Stimulated activated naive CD4-positive, alpha-beta T cell (primary cell): ENCODE measurements around the gene NAP1L1.

Source experiments
- DNase-seq, 6 experiments: peaks; one replicate each; lab custom pipeline; 2025; lab: John Stamatoyannopoulos, UW

NAP1L1 gene

DNA sequence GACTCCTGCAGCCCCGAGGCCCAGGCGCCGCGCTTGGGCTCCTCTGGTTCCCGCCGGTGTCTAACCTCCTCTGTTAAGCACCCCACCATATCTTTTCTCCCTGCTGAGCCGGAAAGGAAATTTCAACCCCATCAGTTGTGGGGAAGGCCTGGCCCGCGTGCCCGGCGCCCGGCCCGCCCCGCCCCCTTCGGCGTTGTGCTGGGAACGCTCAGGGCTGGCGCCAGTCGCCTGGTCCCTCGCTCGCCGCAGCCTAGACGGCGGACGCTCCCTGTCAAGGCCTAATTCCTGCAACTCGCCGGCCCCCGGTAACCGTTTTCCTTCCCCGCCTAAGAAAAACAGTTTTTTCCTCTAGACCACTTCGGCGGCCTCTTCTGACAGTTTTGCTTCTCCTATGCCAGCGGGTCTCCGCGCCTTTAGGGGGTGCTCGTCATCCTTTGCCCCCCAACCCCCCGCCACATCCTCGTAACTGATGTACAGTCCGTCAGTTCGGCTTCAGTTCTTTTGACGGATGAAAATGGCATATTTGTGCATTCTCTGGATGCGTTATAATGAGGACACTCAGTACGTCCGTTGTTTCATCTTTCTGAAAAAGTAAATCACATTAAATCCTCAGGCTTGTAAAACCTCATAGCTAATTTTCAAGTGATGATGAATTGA lies 506 bp upstream of the NAP1L1 start:
- peak in 1 of 6 experiments; percentile 67 for DNase-seq

DNA sequence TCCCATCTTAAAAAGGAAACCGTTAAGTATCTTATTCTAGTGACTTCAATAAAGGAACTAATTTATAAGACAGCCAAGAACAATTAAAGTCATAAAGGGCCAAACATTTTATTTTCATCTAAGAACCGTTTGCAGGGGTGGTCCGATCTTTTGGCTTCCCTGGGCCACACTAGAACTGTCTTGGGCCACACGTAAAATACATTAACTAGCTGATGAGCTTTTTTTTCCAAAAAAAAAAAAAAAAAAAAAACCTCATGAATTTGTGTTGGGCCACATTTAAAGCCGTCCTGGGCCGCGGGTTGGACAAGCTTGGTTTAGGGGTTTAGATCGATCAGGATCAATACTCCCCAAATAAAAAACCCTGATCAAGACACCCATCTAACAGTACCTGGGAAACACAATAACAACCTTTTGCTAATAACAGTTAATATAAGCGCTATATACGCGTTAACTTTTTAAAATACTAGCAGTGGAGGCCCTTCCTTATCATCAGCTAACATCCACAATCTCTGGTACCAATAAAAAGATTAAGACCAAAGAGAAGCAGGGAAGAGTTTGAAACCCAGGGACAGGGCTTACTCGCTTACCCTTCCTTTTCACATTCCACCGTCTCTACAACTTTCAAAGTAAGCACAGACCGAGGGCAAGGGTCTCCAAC lies 1.1 kb downstream of the NAP1L1 start:
- no peak for DNase-seq

DNA sequence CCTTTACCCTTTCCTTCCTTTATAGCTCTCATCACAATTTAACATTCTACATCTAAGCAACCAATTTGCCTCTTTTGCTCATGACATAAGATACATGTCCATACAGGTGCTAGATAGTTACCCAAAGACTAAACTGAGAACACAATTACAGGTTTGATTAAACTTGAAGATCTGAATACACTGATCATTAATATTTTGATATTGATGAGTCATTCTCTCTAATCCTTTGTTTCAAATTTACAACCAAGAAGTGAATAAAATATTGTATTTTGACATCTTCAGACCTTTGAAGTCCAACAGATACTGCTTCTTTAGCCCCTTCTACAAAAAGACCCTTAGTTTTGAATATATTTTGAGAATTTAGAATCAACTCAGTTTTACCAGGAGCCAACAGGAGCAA lies 2.6 kb downstream of the NAP1L1 start:
- DNase-seq, result no peak

DNA sequence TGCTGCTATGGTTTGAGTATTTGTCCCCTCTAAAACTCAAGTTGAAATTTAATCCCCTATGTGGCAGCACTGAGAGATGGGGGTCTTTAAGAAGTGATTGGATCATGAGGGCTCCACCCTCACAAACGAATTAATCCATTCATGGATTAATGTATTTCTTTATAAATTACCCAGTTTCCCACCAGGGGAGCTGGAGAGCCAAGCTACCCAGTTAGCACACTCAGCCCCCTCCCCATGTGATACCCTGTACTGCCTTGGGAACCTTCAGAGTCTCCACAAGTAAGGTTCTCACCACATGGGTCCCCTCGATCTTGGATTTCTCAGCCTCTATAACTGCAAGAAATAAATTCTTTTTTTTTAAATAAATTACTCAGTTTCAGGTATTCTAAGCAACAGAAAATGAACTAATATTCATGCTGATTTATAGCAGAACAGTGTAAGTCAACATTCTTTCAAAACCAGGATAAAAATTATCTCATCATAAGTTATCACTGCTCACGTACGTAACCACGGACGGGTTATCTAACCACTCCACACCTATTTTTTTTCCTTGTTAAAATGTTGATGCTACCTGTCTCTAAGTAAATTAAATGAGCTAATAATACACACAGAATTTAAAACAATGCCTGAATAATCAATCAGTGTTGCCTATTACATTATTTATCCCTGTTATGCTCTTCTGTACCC lies 3.6 kb downstream of the NAP1L1 start:
- peak in 1 of 6 experiments; percentile 3 for DNase-seq

DNA sequence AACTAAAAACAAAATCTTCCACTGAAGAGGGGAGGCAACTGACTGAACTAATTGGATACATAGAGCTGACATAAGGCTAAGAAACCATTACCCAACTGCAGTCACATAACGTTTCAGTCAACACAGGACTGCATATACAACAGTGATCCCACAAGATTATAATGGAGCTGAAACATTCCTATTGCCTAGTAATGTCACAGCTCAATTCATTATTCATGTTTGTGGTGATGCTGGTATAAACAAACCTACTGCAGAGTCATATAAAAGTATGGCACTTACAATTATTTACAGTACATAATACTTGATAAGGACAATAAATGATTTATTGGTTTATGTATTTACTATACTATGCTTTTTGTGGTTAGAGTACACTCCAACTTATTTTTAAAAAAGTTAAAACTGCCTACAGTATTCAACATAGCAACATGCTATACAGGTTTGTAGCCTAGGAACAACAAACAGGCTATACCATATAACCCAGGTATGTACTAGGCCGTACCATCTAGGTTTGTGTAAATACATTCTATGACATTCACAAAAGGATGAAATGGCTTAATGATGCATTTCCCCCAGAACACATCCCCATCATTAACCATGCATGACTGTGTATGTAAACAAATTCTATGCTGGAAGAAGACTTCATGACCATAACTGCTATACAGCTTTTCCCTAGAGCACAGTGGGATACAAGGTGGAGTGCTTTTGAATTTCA lies 4.3 kb downstream of the NAP1L1 start:
- DNase-seq, result no peak

DNA sequence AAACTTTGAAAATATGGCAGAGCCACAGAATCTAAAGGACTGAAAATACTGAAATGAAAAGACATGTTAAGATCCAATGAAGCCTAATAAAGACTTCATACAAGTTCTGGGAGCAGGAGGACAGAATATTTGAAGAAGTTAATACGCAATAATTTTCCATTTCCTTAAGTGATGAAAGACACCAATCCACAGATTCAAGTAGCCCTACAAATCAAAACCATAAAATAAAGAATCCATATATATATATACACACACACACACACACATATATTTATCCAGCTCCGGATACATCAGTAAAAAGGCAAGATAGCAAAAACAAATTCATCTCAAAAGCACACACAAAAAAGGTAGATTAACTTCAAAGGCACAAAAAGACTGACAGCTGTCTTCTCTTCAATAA lies 5.7 kb downstream of the NAP1L1 start:
- no peak for DNase-seq

DNA sequence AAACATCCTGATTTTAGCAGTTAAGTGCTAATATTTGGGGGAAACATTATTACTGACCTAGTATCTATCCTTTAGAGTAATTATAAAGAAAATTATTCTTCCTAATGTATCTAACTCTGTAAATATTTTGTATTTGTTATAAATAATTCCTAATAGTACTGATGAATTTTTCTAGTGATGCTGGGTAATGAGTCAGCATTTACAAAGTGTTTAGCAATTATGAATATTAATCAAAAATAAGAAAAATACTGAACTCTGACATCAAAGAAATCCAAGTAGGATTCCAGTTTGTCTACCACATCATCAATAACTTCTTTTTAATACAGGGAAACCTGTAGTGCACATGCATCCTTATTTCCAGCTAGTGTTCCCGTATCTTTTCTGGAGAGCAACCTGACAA lies 9.0 kb downstream of the NAP1L1 start:
- DNase-seq, result no peak

DNA sequence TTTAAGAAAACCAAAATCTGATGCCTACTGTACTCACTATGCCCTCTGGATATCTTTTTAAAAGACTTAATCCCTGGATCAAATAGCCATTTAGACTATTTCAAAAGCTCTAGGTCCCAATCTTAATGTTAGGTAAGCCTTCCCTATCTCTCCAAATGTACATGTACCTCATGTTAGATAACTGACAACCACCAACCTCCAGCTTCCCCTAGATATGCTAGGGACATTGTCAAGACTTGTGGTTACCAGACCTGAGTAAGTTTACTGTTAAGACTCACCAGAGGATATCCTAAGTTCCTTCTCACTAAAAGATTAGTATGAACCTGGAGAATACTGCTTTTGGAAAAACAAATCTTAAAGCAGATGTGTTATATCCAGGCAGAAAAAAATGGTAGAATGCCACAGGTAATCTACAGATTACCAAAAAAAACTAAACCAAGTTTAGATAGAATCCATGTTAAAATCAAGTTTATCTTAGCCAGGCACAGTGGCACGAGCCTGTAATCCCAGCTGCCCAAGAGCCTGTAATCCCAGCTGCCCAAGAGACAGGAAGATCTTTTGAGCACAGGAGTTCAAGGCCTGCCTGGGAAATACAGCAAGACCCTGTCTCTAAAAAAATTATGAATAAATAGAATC lies 9.7 kb downstream of the NAP1L1 start:
- no peak for DNase-seq

DNA sequence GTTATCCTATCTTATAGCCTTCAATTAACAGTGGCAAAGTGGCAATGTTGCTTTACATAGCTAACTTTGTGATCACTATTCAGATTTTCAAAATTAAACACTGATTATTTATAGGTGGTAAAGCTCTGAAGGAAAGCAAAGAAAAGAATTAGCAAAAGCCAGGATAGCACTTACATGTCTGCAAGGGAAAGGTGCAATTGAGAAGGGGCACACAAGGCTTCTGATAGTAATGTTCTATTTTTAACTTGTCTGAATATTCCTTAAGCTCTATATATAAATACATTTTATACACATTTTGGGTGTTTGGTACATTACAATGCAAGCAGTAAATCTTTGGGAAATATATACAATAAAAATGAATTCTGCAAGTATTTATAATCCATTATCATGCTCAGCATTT lies 10.9 kb downstream of the NAP1L1 start:
- DNase-seq, result no peak

DNA sequence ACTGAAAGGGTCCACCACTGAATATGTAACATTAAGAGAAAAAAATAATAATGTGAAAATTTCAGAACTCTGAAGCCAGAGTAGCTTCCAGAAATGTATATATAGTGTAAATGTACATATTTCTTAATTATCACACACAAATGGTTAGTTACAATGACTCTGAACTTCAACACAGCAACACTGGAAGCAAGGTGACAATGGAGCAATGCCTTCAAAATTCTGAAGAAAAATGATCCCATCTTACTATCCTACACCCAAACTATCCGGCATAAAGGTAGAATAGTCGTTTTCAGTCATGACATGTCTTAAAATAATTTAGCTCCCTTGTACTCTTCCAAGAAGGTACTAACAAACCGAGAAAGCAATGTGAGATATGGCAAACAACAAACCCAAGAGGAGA lies 11.9 kb downstream of the NAP1L1 start:
- no peak for DNase-seq

DNA sequence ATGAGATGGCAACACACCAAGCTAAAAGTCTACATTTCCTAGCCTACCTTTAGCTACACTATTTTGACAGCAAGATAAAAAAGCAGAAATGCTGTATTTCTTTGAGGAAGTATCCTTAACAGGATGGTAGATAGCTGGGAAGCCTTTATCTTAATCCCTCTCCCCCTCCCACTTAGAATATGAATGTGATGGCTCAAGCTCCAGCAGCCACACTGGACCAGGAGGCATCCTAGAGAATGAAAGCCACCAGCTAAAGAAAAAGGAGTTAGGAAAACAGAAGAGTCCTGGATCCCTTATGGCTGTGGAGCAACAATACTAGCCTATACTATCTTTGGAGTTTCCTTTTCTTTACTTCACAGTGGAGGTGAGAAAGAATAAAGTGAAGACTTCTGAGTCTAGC lies 15.1 kb downstream of the NAP1L1 start:
- no peak for DNase-seq

DNA sequence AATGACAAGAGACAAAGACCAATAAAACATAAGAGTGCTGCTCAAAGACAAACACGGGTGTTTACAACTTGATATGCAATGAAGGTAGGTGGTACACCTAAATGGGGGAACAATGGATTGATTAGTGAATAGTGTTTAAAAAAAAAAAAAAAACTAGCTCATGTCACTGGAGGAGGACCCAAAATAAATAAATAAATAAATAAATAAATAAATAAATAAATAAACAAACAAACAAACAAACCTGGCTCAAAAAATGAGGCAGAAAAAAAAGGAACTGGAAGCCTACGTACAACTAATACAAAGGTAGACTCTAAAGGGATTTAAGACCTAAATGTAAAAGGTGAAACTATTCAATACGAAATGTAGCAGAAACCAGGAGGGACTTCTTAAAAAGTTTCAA lies 18.6 kb downstream of the NAP1L1 start:
- no peak for DNase-seq

DNA sequence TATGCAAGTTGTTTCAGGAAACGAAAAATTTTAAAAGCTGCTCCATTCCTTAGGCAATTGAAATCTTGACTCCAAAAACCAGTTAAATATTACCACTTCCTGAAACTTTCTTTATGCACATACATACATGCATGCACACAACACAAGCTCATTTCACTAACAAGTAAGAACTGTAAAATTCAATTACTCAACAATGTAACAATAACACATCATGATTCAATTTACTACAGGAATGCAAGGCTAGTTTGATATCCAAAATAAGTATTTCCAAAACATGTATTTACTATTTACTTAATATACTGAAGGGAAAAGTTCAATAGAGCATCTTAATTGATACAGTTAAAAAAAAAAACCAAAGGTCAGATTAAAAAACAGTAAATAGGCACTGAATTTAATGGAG lies 19.6 kb downstream of the NAP1L1 start:
- DNase-seq, result no peak

DNA sequence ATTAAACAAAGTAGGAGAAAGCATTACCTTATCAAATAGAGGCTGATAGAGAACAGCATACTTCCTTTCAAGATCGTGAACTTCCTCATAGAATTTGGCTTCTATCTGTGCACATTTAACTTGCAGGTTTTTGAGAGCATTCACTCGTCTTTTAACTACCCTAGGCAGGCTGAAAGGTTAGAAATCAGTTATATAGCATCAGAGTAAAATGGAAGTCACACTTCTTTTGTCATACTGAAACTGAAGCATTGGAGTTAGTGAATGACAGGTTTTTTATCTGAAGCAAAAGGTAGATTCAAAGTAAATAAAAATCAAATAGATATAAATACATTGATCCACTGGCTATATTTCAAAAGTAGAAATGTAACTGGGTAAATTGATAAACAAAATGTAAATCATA lies 24.4 kb downstream of the NAP1L1 start:
- DNase-seq, result no peak

DNA sequence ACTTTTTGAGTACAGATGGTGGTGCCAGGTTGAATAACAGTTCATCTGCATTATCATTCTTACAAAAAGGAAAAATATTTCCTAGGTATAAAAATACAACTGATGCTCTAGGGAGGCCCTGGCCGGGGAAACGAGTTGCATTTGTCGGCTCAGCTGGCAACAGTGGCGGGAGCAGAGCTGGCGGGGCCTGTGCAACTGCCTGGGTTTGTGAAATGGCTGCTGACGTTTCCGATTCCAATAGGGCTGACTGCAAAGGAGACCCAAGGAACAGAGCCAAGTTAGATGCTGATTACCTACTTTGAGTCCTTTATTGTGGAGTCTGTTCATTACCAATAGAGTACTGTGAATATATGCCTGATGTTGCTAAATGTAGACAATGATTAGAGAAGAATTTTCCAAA lies 27.2 kb downstream of the NAP1L1 start:
- DNase-seq, result no peak

DNA sequence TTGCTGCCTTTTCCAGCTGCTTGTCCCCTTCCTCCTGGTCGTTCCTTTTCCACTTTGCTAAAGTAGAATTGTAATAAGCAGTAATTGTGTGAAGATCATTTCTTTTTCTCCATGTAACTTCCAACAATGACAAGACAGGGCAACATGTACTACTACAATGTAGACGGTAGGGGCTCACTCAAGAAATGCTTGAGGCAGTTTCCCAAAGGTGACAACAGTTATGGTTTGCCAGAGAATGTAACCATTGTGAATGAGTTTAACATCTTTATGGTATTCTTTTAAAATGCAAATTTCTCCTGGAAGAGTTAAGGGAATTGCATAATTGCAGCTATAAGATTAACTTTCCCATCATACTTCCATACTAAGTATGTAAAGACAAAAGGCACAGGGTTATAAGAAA lies 29.1 kb downstream of the NAP1L1 start:
- no peak for DNase-seq

DNA sequence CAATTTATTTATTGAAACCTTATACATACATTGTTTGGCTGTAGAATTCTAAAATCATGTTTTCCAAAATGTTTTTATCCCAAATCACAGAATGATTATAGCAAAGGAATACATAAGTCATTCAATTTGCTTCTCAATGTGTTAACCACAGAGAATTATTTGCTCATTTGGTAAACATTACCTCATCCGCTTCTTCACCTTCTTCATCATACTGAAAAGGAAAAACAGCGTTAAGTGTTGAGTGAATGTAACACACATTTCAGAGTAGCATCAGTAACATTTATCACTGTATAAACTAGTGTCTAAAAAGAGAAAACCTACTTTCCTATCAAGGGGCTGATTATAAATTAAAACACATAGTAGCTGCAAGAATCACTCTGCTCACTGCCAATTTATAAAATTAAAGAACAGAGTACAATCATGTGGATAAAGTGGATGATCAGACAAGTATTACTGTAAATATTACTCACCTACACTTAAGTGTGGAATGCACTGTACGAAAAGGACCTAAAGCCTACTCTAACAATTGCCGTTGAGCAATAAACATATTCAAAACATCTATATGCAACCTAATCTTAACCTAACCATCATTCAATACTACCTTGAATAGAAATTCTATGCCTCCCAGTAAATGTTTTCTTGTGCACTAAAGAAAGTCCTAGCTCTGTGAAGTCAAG lies 34.8 kb downstream of the NAP1L1 start:
- no peak for DNase-seq

DNA sequence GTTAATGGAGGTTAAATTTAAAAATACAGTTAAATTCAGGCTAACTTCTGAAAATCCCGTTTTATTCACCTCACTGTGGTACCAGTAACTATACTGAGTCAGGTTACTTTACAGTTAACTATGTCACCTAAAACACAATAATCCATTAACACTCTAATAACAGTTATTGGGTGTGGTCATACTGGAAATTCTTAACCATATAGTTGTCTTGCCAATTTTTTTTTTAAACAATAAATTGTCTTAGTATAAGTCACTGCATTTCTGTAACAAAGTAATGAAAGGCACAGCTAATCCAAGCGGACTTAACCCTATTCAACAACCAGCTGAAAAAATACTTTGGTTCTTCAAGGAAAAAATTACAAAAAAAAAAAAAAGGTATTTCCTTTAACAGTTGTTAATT lies 36.7 kb downstream of the NAP1L1 start:
- DNase-seq, result no peak

DNA sequence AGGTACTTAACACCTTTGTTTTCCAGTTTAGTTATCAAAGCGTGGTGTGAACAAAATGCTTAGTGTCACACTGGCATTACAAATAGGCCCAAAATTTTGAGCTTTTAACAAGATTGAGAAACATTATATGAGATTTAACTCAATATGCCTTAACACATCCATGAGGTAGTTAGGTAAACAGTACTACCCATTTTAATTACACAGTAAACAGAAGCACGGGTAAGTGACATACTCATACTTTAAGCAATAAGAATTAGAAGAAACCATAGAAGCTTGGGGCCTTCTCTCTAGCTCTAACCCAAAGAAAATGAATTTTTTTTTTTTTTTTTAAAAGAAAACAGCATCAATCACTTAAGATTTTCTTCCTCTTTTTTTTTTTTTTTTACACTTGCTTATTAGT lies 37.4 kb downstream of the NAP1L1 start:
- no peak for DNase-seq

DNA sequence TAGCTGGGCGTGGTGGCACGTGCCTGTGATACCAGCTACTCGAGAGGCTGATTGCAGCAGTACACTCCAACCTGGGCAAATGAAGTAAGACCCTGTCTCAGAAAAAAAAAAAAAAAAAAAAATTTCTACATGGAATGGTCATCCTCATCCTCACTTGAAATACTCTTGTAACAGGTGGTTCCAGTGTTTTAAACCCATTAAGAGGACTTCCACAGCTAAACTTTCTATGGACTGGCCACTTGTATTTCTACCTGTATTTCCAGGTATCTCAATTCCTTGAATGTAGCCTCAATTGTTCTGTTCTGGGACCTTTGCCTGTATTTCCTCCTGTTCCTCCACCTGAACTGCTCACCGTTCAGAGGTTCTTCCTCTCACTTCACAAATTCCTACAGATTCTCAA lies 41.1 kb downstream of the NAP1L1 start:
- DNase-seq, result no peak

DNA sequence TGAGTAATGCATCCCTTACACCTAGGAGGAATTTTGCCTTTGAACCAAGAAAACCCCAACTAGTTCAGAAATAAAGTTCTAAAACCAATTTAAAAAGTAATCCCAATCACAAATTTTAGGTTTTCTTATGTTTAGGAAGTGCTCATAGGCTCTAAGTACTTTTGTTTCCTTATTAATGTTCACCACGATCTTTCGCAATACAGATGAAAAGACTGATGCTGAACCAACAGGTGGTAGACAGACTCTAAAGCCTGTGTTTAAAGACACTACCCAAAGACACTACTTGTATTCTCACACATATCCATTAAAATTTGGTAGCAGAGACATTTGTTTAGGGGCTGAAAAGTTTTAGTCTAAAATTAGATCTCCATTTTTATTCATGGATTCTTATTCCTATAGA lies 42.3 kb downstream of the NAP1L1 start:
- no peak for DNase-seq

DNA sequence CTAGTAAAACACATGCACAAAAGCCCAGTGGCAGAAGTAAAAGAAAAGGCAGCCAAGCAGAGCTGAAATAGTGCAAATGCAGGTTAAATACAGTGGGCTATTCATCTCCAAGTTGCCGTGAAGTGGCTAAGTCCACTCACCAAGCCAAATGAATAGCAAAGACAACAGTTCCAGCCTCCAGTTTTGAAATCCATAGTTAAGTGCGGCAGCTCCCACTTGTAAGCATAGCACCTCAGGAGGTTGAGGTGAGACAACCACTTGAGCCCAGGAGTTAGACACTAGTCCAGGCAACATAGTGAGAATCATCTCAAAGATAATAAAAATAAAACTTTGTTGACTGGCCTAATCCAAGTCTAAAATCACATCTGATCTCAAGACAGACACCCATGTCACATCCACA lies 43.1 kb downstream of the NAP1L1 start:
- no peak for DNase-seq
